ENCODE data around the gene NOMO2.
"Not testable (repeated sequence)": the region's sequence is repeated elsewhere in the genome, so short reads cannot be mapped to it uniquely, and the experiment has no call there.

The NOMO2 gene

GRCh38 chr16:18547382-18547781 is 14.5 kb downstream of the NOMO2 start:
- no CpG with 5 or more reads among the region's 6 CpGs for WGBS (ENCODE audit: insufficient coverage)
- CTCF ChIA-PET = not testable (repeated sequence)

GRCh38 chr16:18546853-18547252 is 15.0 kb downstream of the NOMO2 start:
- H3K4me3 ChIP-seq (ENCODE audit: control insufficient read depth in 1 of 7, extremely low read depth in 1 of 7, insufficient read depth in 4 of 7, low read depth in 2 of 7, low read length in 6 of 7); H3K4me1 ChIP-seq (ENCODE audit: control extremely low read depth in 1 of 4, control insufficient read depth in 4 of 4, insufficient read depth in 4 of 4, low read length in 3 of 4); POLR2A ChIA-PET; DNase-seq; H3K27ac ChIP-seq (ENCODE audit: insufficient read depth in 1 of 2, low read depth in 1 of 2, low read length in 2 of 2, poor library complexity in 1 of 2, severe bottlenecking in 2 of 2); H3K36me3 ChIP-seq (ENCODE audit: control insufficient read depth in 4 of 4, insufficient read depth in 4 of 4, low read length in 3 of 4); H3K27me3 ChIP-seq (replicated peaks in 2 of 5; ENCODE audit: control insufficient read depth in 4 of 5, insufficient read depth in 5 of 5, low read length in 4 of 5); H3K9me3 ChIP-seq (ENCODE audit: control extremely low read depth in 1 of 5, control insufficient read depth in 4 of 5, insufficient read depth in 2 of 5, low read depth in 1 of 5, low read length in 4 of 5); CTCF ChIA-PET: not testable (repeated sequence)
- WGBS (ENCODE audit: insufficient coverage) = no CpG with 5 or more reads among the region's 5 CpGs

More at GRCh38 chr16:18547382-18547781, 14.5 kb downstream of the NOMO2 start:
- H3K27me3 ChIP-seq (replicated peaks in 2 of 5; ENCODE audit: control insufficient read depth in 4 of 5, insufficient read depth in 5 of 5, low read length in 4 of 5); H3K36me3 ChIP-seq (ENCODE audit: control insufficient read depth in 4 of 4, insufficient read depth in 4 of 4, low read length in 3 of 4); POLR2A ChIA-PET; H3K27ac ChIP-seq (ENCODE audit: insufficient read depth in 1 of 2, low read depth in 1 of 2, low read length in 2 of 2, poor library complexity in 1 of 2, severe bottlenecking in 2 of 2); DNase-seq; H3K4me1 ChIP-seq (ENCODE audit: control extremely low read depth in 1 of 4, control insufficient read depth in 4 of 4, insufficient read depth in 4 of 4, low read length in 3 of 4); H3K9me3 ChIP-seq (ENCODE audit: control extremely low read depth in 1 of 5, control insufficient read depth in 4 of 5, insufficient read depth in 2 of 5, low read depth in 1 of 5, low read length in 4 of 5); H3K4me3 ChIP-seq (ENCODE audit: control insufficient read depth in 1 of 7, extremely low read depth in 1 of 7, insufficient read depth in 4 of 7, low read depth in 2 of 7, low read length in 6 of 7): not testable (repeated sequence)

- H3K36me3 ChIP-seq (ENCODE audit: control insufficient read depth in 4 of 4, insufficient read depth in 4 of 4, low read length in 3 of 4); DNase-seq; H3K27ac ChIP-seq (ENCODE audit: insufficient read depth in 1 of 2, low read depth in 1 of 2, low read length in 2 of 2, poor library complexity in 1 of 2, severe bottlenecking in 2 of 2); H3K27me3 ChIP-seq (replicated peaks in 2 of 5; ENCODE audit: control insufficient read depth in 4 of 5, insufficient read depth in 5 of 5, low read length in 4 of 5); POLR2A ChIA-PET; H3K4me3 ChIP-seq (ENCODE audit: control insufficient read depth in 1 of 7, extremely low read depth in 1 of 7, insufficient read depth in 4 of 7, low read depth in 2 of 7, low read length in 6 of 7); H3K4me1 ChIP-seq (ENCODE audit: control extremely low read depth in 1 of 4, control insufficient read depth in 4 of 4, insufficient read depth in 4 of 4, low read length in 3 of 4); H3K9me3 ChIP-seq (ENCODE audit: control extremely low read depth in 1 of 5, control insufficient read depth in 4 of 5, insufficient read depth in 2 of 5, low read depth in 1 of 5, low read length in 4 of 5); CTCF ChIA-PET: not testable (repeated sequence)
- WGBS (ENCODE audit: insufficient coverage) = no CpG with 5 or more reads among the region's 6 CpGs
Observed at GRCh38 chr16:18544232-18545081, 17.4 kb downstream of the NOMO2 start.

- POLR2A ChIA-PET; DNase-seq; H3K4me1 ChIP-seq (ENCODE audit: control extremely low read depth in 1 of 4, control insufficient read depth in 4 of 4, insufficient read depth in 4 of 4, low read length in 3 of 4); H3K27me3 ChIP-seq (replicated peaks in 2 of 5; ENCODE audit: control insufficient read depth in 4 of 5, insufficient read depth in 5 of 5, low read length in 4 of 5); H3K4me3 ChIP-seq (ENCODE audit: control insufficient read depth in 1 of 7, extremely low read depth in 1 of 7, insufficient read depth in 4 of 7, low read depth in 2 of 7, low read length in 6 of 7); H3K27ac ChIP-seq (ENCODE audit: insufficient read depth in 1 of 2, low read depth in 1 of 2, low read length in 2 of 2, poor library complexity in 1 of 2, severe bottlenecking in 2 of 2); H3K36me3 ChIP-seq (ENCODE audit: control insufficient read depth in 4 of 4, insufficient read depth in 4 of 4, low read length in 3 of 4); CTCF ChIA-PET; H3K9me3 ChIP-seq (ENCODE audit: control extremely low read depth in 1 of 5, control insufficient read depth in 4 of 5, insufficient read depth in 2 of 5, low read depth in 1 of 5, low read length in 4 of 5): not testable (repeated sequence)
- no CpG with 5 or more reads among the region's 5 CpGs for WGBS (ENCODE audit: insufficient coverage)
Observed at GRCh38 chr16:18541912-18542311, 20.0 kb downstream of the NOMO2 start.

- H3K27me3 ChIP-seq (replicated peaks in 2 of 5; ENCODE audit: control insufficient read depth in 4 of 5, insufficient read depth in 5 of 5, low read length in 4 of 5); H3K27ac ChIP-seq (ENCODE audit: insufficient read depth in 1 of 2, low read depth in 1 of 2, low read length in 2 of 2, poor library complexity in 1 of 2, severe bottlenecking in 2 of 2); CTCF ChIA-PET; H3K4me3 ChIP-seq (ENCODE audit: control insufficient read depth in 1 of 7, extremely low read depth in 1 of 7, insufficient read depth in 4 of 7, low read depth in 2 of 7, low read length in 6 of 7); H3K36me3 ChIP-seq (ENCODE audit: control insufficient read depth in 4 of 4, insufficient read depth in 4 of 4, low read length in 3 of 4); H3K4me1 ChIP-seq (ENCODE audit: control extremely low read depth in 1 of 4, control insufficient read depth in 4 of 4, insufficient read depth in 4 of 4, low read length in 3 of 4); H3K9me3 ChIP-seq (ENCODE audit: control extremely low read depth in 1 of 5, control insufficient read depth in 4 of 5, insufficient read depth in 2 of 5, low read depth in 1 of 5, low read length in 4 of 5); DNase-seq; POLR2A ChIA-PET: not testable (repeated sequence)
- no CpG with 5 or more reads among the region's 3 CpGs for WGBS (ENCODE audit: insufficient coverage)
Observed at GRCh38 chr16:18537004-18537403, 24.9 kb downstream of the NOMO2 start.

GRCh38 chr16:18535519-18536168 is 26.3 kb downstream of the NOMO2 start:
- H3K9me3 ChIP-seq (ENCODE audit: control extremely low read depth in 1 of 5, control insufficient read depth in 4 of 5, insufficient read depth in 2 of 5, low read depth in 1 of 5, low read length in 4 of 5); CTCF ChIA-PET; H3K36me3 ChIP-seq (ENCODE audit: control insufficient read depth in 4 of 4, insufficient read depth in 4 of 4, low read length in 3 of 4); H3K27me3 ChIP-seq (replicated peaks in 2 of 5; ENCODE audit: control insufficient read depth in 4 of 5, insufficient read depth in 5 of 5, low read length in 4 of 5); POLR2A ChIA-PET; H3K4me1 ChIP-seq (ENCODE audit: control extremely low read depth in 1 of 4, control insufficient read depth in 4 of 4, insufficient read depth in 4 of 4, low read length in 3 of 4); H3K27ac ChIP-seq (ENCODE audit: insufficient read depth in 1 of 2, low read depth in 1 of 2, low read length in 2 of 2, poor library complexity in 1 of 2, severe bottlenecking in 2 of 2); H3K4me3 ChIP-seq (ENCODE audit: control insufficient read depth in 1 of 7, extremely low read depth in 1 of 7, insufficient read depth in 4 of 7, low read depth in 2 of 7, low read length in 6 of 7): not testable (repeated sequence)
- 42% methylated on average over 5 of the region's 15 CpGs for WGBS (ENCODE audit: insufficient coverage)
- DNase-seq = peak; percentile 41 to 71 (median 43)

- POLR2A ChIA-PET; H3K9me3 ChIP-seq (ENCODE audit: control extremely low read depth in 1 of 5, control insufficient read depth in 4 of 5, insufficient read depth in 2 of 5, low read depth in 1 of 5, low read length in 4 of 5); H3K27me3 ChIP-seq (replicated peaks in 2 of 5; ENCODE audit: control insufficient read depth in 4 of 5, insufficient read depth in 5 of 5, low read length in 4 of 5); CTCF ChIA-PET; H3K36me3 ChIP-seq (ENCODE audit: control insufficient read depth in 4 of 4, insufficient read depth in 4 of 4, low read length in 3 of 4); H3K4me3 ChIP-seq (ENCODE audit: control insufficient read depth in 1 of 7, extremely low read depth in 1 of 7, insufficient read depth in 4 of 7, low read depth in 2 of 7, low read length in 6 of 7); H3K27ac ChIP-seq (ENCODE audit: insufficient read depth in 1 of 2, low read depth in 1 of 2, low read length in 2 of 2, poor library complexity in 1 of 2, severe bottlenecking in 2 of 2); DNase-seq; H3K4me1 ChIP-seq (ENCODE audit: control extremely low read depth in 1 of 4, control insufficient read depth in 4 of 4, insufficient read depth in 4 of 4, low read length in 3 of 4): not testable (repeated sequence)
- no CpG with 5 or more reads among the region's 4 CpGs for whole genome bisulfite sequencing (ENCODE audit: insufficient coverage)
Observed at GRCh38 chr16:18534308-18534707, 27.6 kb downstream of the NOMO2 start.

Measured in common myeloid progenitor, CD34-positive (primary cell).